ENCODE data around the gene APOBEC2.

The APOBEC2 gene

GRCh38 chr6:41063884-41064285 is 10.9 kb downstream of the APOBEC2 start:
- no peak for DNase-seq

GRCh38 chr6:41064841-41065240 is 11.8 kb downstream of the APOBEC2 start:
- DNase-seq: no peak

- no peak for DNase-seq
Observed at GRCh38 chr6:41065550-41066026, 12.6 kb downstream of the APOBEC2 start.

GRCh38 chr6:41066867-41067304 is 13.9 kb downstream of the APOBEC2 start:
- peak; percentile 9 for DNase-seq

GRCh38 chr6:41071501-41071922 is 18.5 kb downstream of the APOBEC2 start:
- no peak for DNase-seq

- peak; percentile 93 for DNase-seq
Observed at GRCh38 chr6:41071923-41072835, 19.2 kb downstream of the APOBEC2 start, which contains the start of gene OARD1. OARD1 (minus strand) TSS chr6:41072356; CDS start chr6:41071634, 722 bp downstream.

GRCh38 chr6:41072836-41073202 is 19.8 kb downstream of the APOBEC2 start, which contains the start of gene NFYA:
NFYA (plus strand) TSS chr6:41072974; CDS start chr6:41079090, 6,116 bp downstream.
- no peak for DNase-seq

GRCh38 chr6:41073203-41073967 is 20.4 kb downstream of the APOBEC2 start:
- DNase-seq: peak; percentile 5

GRCh38 chr6:41073968-41074691 is 21.1 kb downstream of the APOBEC2 start:
- no peak for DNase-seq

GRCh38 chr6:41074692-41075436 is 21.9 kb downstream of the APOBEC2 start:
- DNase-seq: no peak

- DNase-seq: no peak
Observed at GRCh38 chr6:41075651-41076626, 22.9 kb downstream of the APOBEC2 start.

- no peak for DNase-seq
Observed at GRCh38 chr6:41077536-41077935, 24.5 kb downstream of the APOBEC2 start.

GRCh38 chr6:41078101-41078500 is 25.1 kb downstream of the APOBEC2 start:
- DNase-seq: no peak

GRCh38 chr6:41079080-41079479 is 26.1 kb downstream of the APOBEC2 start:
- DNase-seq: no peak

GRCh38 chr6:41080621-41081020 is 27.6 kb downstream of the APOBEC2 start:
- DNase-seq: no peak

- no peak for DNase-seq
Observed at GRCh38 chr6:41083072-41083471, 30.1 kb downstream of the APOBEC2 start.

- no peak for DNase-seq
Observed at GRCh38 chr6:41085182-41085581, 32.2 kb downstream of the APOBEC2 start.

GRCh38 chr6:41088451-41088850 is 35.4 kb downstream of the APOBEC2 start:
- DNase-seq: no peak

- DNase-seq: no peak
Observed at GRCh38 chr6:41090841-41091761, 38.1 kb downstream of the APOBEC2 start.

Measured in NCI-H2107 (cell line).